Caki2 (cell line): Measurements from ENCODE around the gene RAB7A. TPM values are rescaled to one million over a fixed set of nuclear protein-coding genes. Genes with fewer than 3 reads are reported as not detected.
"Not testable (repeated sequence)": the region's sequence is repeated elsewhere in the genome, so short reads cannot be mapped to it uniquely, and the experiment has no call there.

Source experiments
- DNase-seq: peaks from one replicate; pipeline ENCODE4 v3.0.0-alpha.2; 2015; ENCODE audit warnings: low read depth
- in situ Hi-C: cut with HindIII; loops from 2 replicates; pipeline ENCODE4 v1.10.0; 2016; ENCODE audit warnings: low sequenced_read_pairs, low pct_unique_long_range_greater_than_20kb, mixed read lengths
- total RNA-seq: library from RNA; depleted of rRNA; stranded (reverse); fragments of >200 nt; shearing (Covaris generic); gene quantifications from 2 replicates; pipeline ENCODE4 v1.2.3, GENCODE V29; 2014; ENCODE audit warnings: low replicate concordance

Gene RAB7A
- total RNA-seq, 1 experiment from 2014 or later: 96.1 TPM

- in situ Hi-C loops: no loop called here
- no peak for DNase-seq
Measured at GRCh38 chr3:128742821-128743594, 17.0 kb downstream of the RAB7A start.

- in situ Hi-C loops: no loop called here
- no peak for DNase-seq
Measured at GRCh38 chr3:128745742-128746141, 19.8 kb downstream of the RAB7A start.

GRCh38 chr3:128746881-128747280, 20.9 kb downstream of the RAB7A start:
- DNase-seq: no peak
- in situ Hi-C loops: no loop called here

GRCh38 chr3:128748557-128748956, 22.6 kb downstream of the RAB7A start:
- DNase-seq: no peak
- in situ Hi-C loops: no loop called here

- no peak for DNase-seq
- in situ Hi-C loops: no loop called here
Measured at GRCh38 chr3:128749035-128749434, 23.1 kb downstream of the RAB7A start.

- in situ Hi-C loops: not testable (repeated sequence)
Measured at GRCh38 chr3:128749561-128749960, 23.6 kb downstream of the RAB7A start.

GRCh38 chr3:128753715-128754114, 27.7 kb downstream of the RAB7A start:
- in situ Hi-C loops: no loop called here
- DNase-seq: no peak

More at GRCh38 chr3:128749561-128749960, 23.6 kb downstream of the RAB7A start:
- not testable (repeated sequence) for DNase-seq

GRCh38 chr3:128760042-128760441, 34.1 kb downstream of the RAB7A start:
- in situ Hi-C loops: no loop called here
- no peak for DNase-seq

GRCh38 chr3:128760881-128761280, 34.9 kb downstream of the RAB7A start:
- in situ Hi-C loops: no loop called here
- no peak for DNase-seq

- in situ Hi-C loops: no loop called here
- no peak for DNase-seq
Measured at GRCh38 chr3:128761392-128761791, 35.4 kb downstream of the RAB7A start.

GRCh38 chr3:128763967-128764366, 38.0 kb downstream of the RAB7A start:
- DNase-seq: no peak
- in situ Hi-C loops: no loop called here

GRCh38 chr3:128764863-128765262, 38.9 kb downstream of the RAB7A start:
- in situ Hi-C loops: no loop called here
- no peak for DNase-seq

GRCh38 chr3:128767094-128767750, 41.2 kb downstream of the RAB7A start:
- DNase-seq: no peak
- in situ Hi-C loops: no loop called here

GRCh38 chr3:128768471-128768870, 42.5 kb downstream of the RAB7A start:
- in situ Hi-C loops: no loop called here

GRCh38 chr3:128770387-128770786, 44.4 kb downstream of the RAB7A start:
- no peak for DNase-seq
- in situ Hi-C loops: no loop called here

More at GRCh38 chr3:128768471-128768870, 42.5 kb downstream of the RAB7A start:
- no peak for DNase-seq

- in situ Hi-C loops, DNase-seq: not testable (repeated sequence)
Measured at GRCh38 chr3:128773189-128773588, 47.2 kb downstream of the RAB7A start.

GRCh38 chr3:128773592-128773991, 47.6 kb downstream of the RAB7A start:
- DNase-seq, in situ Hi-C loops: not testable (repeated sequence)

GRCh38 chr3:128775241-128775640, 49.3 kb downstream of the RAB7A start:
- in situ Hi-C loops: no loop called here
- no peak for DNase-seq

- DNase-seq: peak; percentile 45
- in situ Hi-C loops: no loop called here
Measured at GRCh38 chr3:128775906-128776542, 50.0 kb downstream of the RAB7A start.
